ENCODE data around the gene AFG3L2. TPM values are rescaled to one million over a fixed set of nuclear protein-coding genes. Genes with fewer than 3 reads are reported as not detected.

AFG3L2 gene
- total and polyA plus RNA-seq, 9 of the 15 experiments (the other 6 are each of a cell fraction or from before 2014, with no cell fraction given), result 24.1 to 109 (median 84.0) TPM

GRCh38 chr18:12301263-12302005 lies 75.6 kb downstream of the AFG3L2 start:
- Histone ChIP-seq H3K9me3 (replicated peaks; ENCODE audit: control insufficient read depth, insufficient read depth, low read depth, low read length) (no peaks in the 10 kb centered on the region), H3K27me3 (ENCODE audit: control insufficient read depth in 2 of 2, insufficient read depth in 2 of 2, low read length in 2 of 2) (no peaks in the 10 kb centered on the region), H3K79me2 (ENCODE audit: control insufficient read depth, insufficient read depth, low read length) (no peaks in the 10 kb centered on the region), H3K4me3 (no peak overlapping the region), H3K36me3 (ENCODE audit: control insufficient read depth, insufficient read depth, low read length) (no peaks in the 10 kb centered on the region), H2AFZ (ENCODE audit: low read depth, low read length) (peak overlapping the region; percentile 99), H3K9ac (ENCODE audit: insufficient read depth in 1 of 2, low read depth in 2 of 2, low read length in 2 of 2) (peak overlapping the region in 1 of 2 experiments; percentile 48; a peak in 2 of 4 replicates), H4K20me1 (replicated peaks; ENCODE audit: control insufficient read depth, insufficient read depth, low read length) (no peaks in the 10 kb centered on the region), H3K4me2 (ENCODE audit: insufficient read depth, low read length) (no peak overlapping the region; the same call in 1 of the 2 replicates), H3K4me1 (replicated peaks in 1 of 2; ENCODE audit: control insufficient read depth in 2 of 2, insufficient read depth in 2 of 2, low read length in 2 of 2) (peaks cover 49 to 52% of the 10 kb centered on the region in 2 experiments), H3K27ac (ENCODE audit: extremely low read depth, low read depth, low read length) (no peak overlapping the region; the same call in 2 of the 3 replicates), H3K9me1 (ENCODE audit: control insufficient read depth, insufficient read depth, low read length) (peaks cover 4% of the 10 kb centered on the region)
- ATAC-seq (no peak), DNase-seq (ENCODE audit: extremely low read depth in 1 of 4, low spot score in 3 of 4) (no peak), FAIRE-seq (no peak)
- POLR2A ChIA-PET, result interaction anchor here (0.7 to 2.1 kb wide), 4 partner anchors 9 to 23 kb away, joined by 3 to 13 read pairs (median 4); no protein-coding TSS in a partner anchor
- in situ Hi-C loops (cut with MboI) (no loop called here), intact Hi-C loops (cut with micrococcal nuclease) (loop anchor here (2.0 to 5.0 kb wide), 2 partner anchors 13 to 76 kb away; partner anchors contain the start of gene AFG3L2)
- BruUV-seq (replicated peaks), result no TSS peak
- TF ChIP-seq LEF1 (IDR thresholded peaks at IDR 0.05) (no peak), ZNF586 (CRISPR knock-in tag; conservative IDR thresholded peaks at IDR 0.05) (no peak), MLLT1 (IDR thresholded peaks at IDR 0.05) (no peak), GTF3C2 (IDR thresholded peaks at IDR 0.05; ENCODE audit: borderline replicate concordance, extremely low read depth, insufficient read length) (no peak)
- CTCF ChIA-PET (ENCODE audit: low intra/inter-chr PET ratio), result no interaction called here
- 78% methylated on average over 12 of the region's 13 CpGs for WGBS (ENCODE audit: insufficient coverage, low coverage, missing lambda C conversion rate)
